Hepatocyte (in vitro differentiated cells): ENCODE data around the gene GPATCH1. TPM values are rescaled to one million over a fixed set of nuclear protein-coding genes. Genes with fewer than 3 reads are reported as not detected.

ENCODE experiments used
- DNase-seq: peaks from one replicate; pipeline ENCODE4 v3.0.0-alpha.2; 2016; ENCODE audit warnings: low spot score
- H2AFZ ChIP-seq: fragments of 200-600 bp; sonication (generic); 2 replicates; pipeline ENCODE4 v1.6.0; 2016; ENCODE audit warnings: antibody characterized with exemption, mild to moderate bottlenecking
- H3K27ac ChIP-seq: fragments of 200-600 bp; sonication (generic); 2 replicates; pipeline ENCODE4 v1.5.1; 2016; ENCODE audit warnings: mild to moderate bottlenecking
- H3K27me3 ChIP-seq: fragments of 200-600 bp; sonication (generic); 2 replicates; pipeline ENCODE4 v1.6.1; 2016
- H3K36me3 ChIP-seq: fragments of 200-600 bp; sonication (generic); replicated peaks from 2 replicates; pipeline ENCODE4 v1.5.1; 2016; ENCODE audit warnings: low read depth; ENCODE audit not compliant: insufficient read depth
- H3K4me1 ChIP-seq: fragments of 200-600 bp; sonication (generic); 2 replicates; pipeline ENCODE4 v1.5.1; 2016; ENCODE audit warnings: mild to moderate bottlenecking, moderate library complexity; ENCODE audit not compliant: insufficient read depth
- H3K4me2 ChIP-seq: fragments of 200-600 bp; sonication (generic); 2 replicates; pipeline ENCODE4 v1.6.0; 2016
- H3K4me3 ChIP-seq: fragments of 200-600 bp; sonication (generic); 2 replicates; pipeline ENCODE4 v1.5.1; 2016; ENCODE audit warnings: mild to moderate bottlenecking
- H3K79me2 ChIP-seq: fragments of 200-600 bp; sonication (generic); 2 replicates; pipeline ENCODE4 v1.6.0; 2017; ENCODE audit warnings: mild to moderate bottlenecking
- H3K9me2 ChIP-seq: fragments of 200-600 bp; sonication (generic); replicated peaks from 2 replicates; pipeline ENCODE4 v1.6.0; 2017; ENCODE audit warnings: mild to moderate bottlenecking; ENCODE audit not compliant: insufficient read depth
- H3K9me3 ChIP-seq: fragments of 200-600 bp; sonication (generic); 2 replicates; pipeline ENCODE4 v1.5.1; 2016; ENCODE audit warnings: low read depth, mild to moderate bottlenecking
- H4K20me1 ChIP-seq: fragments of 200-600 bp; sonication (generic); 2 replicates; pipeline ENCODE4 v1.6.0; 2016; ENCODE audit warnings: mild to moderate bottlenecking; ENCODE audit not compliant: insufficient read depth, poor library complexity, severe bottlenecking
- EZH2 ChIP-seq: fragments of 200-600 bp; sonication (generic); IDR thresholded peaks from 2 replicates; pipeline ENCODE4 v1.6.1; 2016; ENCODE audit warnings: antibody characterized with exemption, mild to moderate bottlenecking, borderline replicate concordance
- EZH2phosphoT487 ChIP-seq: fragments of 200-600 bp; sonication (generic); IDR thresholded peaks from one replicate; pipeline ENCODE4 v1.6.1; 2018; ENCODE audit warnings: antibody characterized with exemption, mild to moderate bottlenecking, low read depth, moderate library complexity; ENCODE audit not compliant: unreplicated experiment, severe bottlenecking
- WGBS: methylation state at CpG from one replicate; pipeline ENCODE4 v1.1.6; 2016; ENCODE audit warnings: low lambda C conversion rate; ENCODE audit errors: missing lambda C conversion rate; 5-methylcytosine and 5-hydroxymethylcytosine counted together
- polyA plus RNA-seq: library from polyadenylated mRNA; unstranded; fragments of >200 nt; fragmentation: Nextera tagmentation; extraction: Ambion mirVana; gene quantifications from 2 replicates; pipeline ENCODE4 v1.2.1, GENCODE V29; 2016
- small RNA-seq: library from RNA; depleted of rRNA; stranded (forward); fragments of <200 nt; gene quantifications from one replicate; pipeline ENCODE3, GENCODE V24; 2014
- total RNA-seq: library from RNA; depleted of rRNA; stranded (reverse); fragments of >200 nt; gene quantifications from 2 replicates; pipeline ENCODE4 v1.2.3, GENCODE V29; 2014
- TF ChIP-seq, protein P1 (sequence below): fragments of 200-600 bp; sonication (generic); IDR thresholded peaks from 2 replicates; pipeline ENCODE4 v1.5.1; 2016; ENCODE audit warnings: antibody characterized with exemption, mild to moderate bottlenecking; ENCODE audit not compliant: poor library complexity

Gene GPATCH1
- total and polyA plus RNA-seq, 2 experiments from 2014 or later: 6.8 to 14.5 TPM

DNA sequence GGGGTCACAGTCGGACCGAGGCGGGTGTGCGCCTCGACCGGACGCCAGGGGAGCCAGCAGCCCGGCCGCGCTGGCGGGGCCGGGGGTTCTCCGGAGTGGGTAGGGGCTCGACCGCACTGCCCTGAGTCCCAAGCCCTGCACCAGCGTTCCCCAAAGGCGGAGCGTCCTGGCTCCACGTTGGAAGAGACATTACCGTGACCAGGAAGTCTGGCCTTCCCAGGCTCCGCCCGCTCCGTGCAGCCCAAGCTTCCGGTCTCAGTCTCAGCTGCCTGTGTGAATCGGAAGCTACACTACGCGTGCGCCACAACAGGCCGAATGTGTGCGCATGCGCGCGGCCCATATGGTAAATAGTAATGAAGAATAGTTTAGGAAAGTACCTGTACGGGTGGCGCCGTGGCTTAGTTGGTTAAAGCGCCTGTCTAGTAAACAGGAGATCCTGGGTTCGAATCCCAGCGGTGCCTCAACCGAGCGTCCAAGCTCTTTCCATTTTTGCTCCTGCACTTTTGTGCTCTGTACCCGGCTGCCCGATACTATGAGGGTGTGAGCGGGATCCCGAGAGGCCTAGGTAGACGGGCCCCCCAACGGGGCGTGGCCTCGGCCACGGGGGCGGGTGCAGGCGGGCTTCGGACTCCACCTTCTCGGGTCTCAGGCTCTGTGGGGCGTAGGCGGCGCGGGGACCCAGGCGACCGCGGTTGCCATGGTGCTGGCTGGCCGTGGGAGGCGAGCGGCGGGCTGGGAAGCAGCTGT is 95.9 kb downstream of the GPATCH1 start:
- Histone ChIP-seq H4K20me1 (no peaks in the 10 kb centered on the region), H3K9me3 (no peaks in the 10 kb centered on the region), H3K27me3 (no peaks in the 10 kb centered on the region), H3K27ac (peak overlapping the region; percentile 90), H2AFZ (peak overlapping the region; percentile 61), H3K4me1 (peaks cover 8% of the 10 kb centered on the region), H3K9me2 (no peaks in the 10 kb centered on the region), H3K4me3 (peak overlapping the region; percentile 35), H3K79me2 (peaks cover 14% of the 10 kb centered on the region), H3K36me3 (no peaks in the 10 kb centered on the region), H3K4me2 (peak overlapping the region; percentile 93)
- TF ChIP-seq, protein P1, sequence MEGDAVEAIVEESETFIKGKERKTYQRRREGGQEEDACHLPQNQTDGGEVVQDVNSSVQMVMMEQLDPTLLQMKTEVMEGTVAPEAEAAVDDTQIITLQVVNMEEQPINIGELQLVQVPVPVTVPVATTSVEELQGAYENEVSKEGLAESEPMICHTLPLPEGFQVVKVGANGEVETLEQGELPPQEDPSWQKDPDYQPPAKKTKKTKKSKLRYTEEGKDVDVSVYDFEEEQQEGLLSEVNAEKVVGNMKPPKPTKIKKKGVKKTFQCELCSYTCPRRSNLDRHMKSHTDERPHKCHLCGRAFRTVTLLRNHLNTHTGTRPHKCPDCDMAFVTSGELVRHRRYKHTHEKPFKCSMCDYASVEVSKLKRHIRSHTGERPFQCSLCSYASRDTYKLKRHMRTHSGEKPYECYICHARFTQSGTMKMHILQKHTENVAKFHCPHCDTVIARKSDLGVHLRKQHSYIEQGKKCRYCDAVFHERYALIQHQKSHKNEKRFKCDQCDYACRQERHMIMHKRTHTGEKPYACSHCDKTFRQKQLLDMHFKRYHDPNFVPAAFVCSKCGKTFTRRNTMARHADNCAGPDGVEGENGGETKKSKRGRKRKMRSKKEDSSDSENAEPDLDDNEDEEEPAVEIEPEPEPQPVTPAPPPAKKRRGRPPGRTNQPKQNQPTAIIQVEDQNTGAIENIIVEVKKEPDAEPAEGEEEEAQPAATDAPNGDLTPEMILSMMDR: no peak
- TF ChIP-seq EZH2phosphoT487 (no peak), EZH2 (no peak)
- WGBS: 1% methylated on average over 47 of the region's 65 CpGs
- peak; percentile 97 for DNase-seq

DNA sequence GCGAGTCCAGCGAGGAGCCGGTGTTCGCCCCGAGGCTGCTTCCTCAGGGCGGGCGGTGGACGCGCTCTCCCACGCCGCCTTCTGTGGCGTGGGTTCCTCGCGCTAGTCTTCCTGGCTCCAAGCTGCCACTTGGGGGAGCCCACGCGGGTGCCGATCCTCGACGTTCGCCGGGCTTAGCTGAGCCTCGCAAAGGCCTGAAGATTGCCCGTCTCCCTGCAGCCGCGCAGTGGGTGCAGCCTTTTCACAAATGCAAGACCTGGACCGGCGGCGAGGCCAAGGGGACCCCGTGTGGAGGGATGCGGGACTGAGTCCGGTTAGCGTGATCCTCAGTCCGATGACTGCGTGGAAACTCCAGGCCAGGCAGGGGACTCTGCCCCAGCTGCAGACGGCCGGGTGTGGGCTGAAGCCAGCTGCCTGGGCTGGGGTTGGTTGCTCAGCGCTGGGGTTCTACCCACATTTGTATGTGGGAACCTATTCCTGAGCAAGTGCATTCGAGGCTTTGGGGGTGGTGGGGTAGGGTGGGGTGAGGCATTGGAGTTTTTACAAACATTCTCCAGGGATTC is 96.5 kb downstream of the GPATCH1 start:
- WGBS: 1% methylated on average over 26 of the region's 38 CpGs
- Histone ChIP-seq H3K9me2 (no peaks in the 10 kb centered on the region), H3K9me3 (no peaks in the 10 kb centered on the region), H3K27me3 (no peaks in the 10 kb centered on the region), H3K4me3 (peak overlapping the region; percentile 21), H3K4me2 (peak overlapping the region; percentile 77), H3K27ac (peak overlapping the region; percentile 41), H3K79me2 (peaks cover 14% of the 10 kb centered on the region), H3K36me3 (no peaks in the 10 kb centered on the region), H3K4me1 (peaks cover 8% of the 10 kb centered on the region), H2AFZ (peak overlapping the region; percentile 11), H4K20me1 (no peaks in the 10 kb centered on the region)
- TF ChIP-seq EZH2: no peak
- TF ChIP-seq, protein P1: peak; percentile 39
- peak; percentile 86 for DNase-seq

Small RNA genes within 50 kb of the gene (small RNA-seq; reads per million reads assigned to genes)
- not detected for gene AC008521.1
- gene AC008521.2: not detected

Other genes starting within 250 kb of the GPATCH1 start
- gene SLC7A9, start 211.4 kb upstream of the GPATCH1 start, total RNA-seq: 9.6 and 11.9 TPM in 2 replicates
- 6.1 and 7.6 TPM in 2 replicates for gene SLC7A9, start 211.4 kb upstream of the GPATCH1 start, polyA plus RNA-seq
- 8.1 and 12.1 TPM in 2 replicates for gene CEP89, start 109.2 kb upstream of the GPATCH1 start, total RNA-seq
- 16.4 and 16.6 TPM in 2 replicates for gene CEP89, start 109.2 kb upstream of the GPATCH1 start, polyA plus RNA-seq
- gene FAAP24, start 108.9 kb upstream of the GPATCH1 start, total RNA-seq: 1.5 and 3.5 TPM in 2 replicates
- 3.6 and 4.5 TPM in 2 replicates for gene FAAP24, start 108.9 kb upstream of the GPATCH1 start, polyA plus RNA-seq
- 67.6 and 67.9 TPM in 2 replicates for gene RHPN2, start 16.3 kb upstream of the GPATCH1 start, total RNA-seq
- gene RHPN2, start 16.3 kb upstream of the GPATCH1 start, polyA plus RNA-seq: 44.3 and 54.2 TPM in 2 replicates
- not detected in 2 replicates for gene WDR88, start 50.9 kb downstream of the GPATCH1 start, total RNA-seq
- 0.11 and 0.61 TPM in 2 replicates for gene WDR88, start 50.9 kb downstream of the GPATCH1 start, polyA plus RNA-seq
- gene LRP3, start 113.1 kb downstream of the GPATCH1 start, total RNA-seq: 35.1 and 37.4 TPM in 2 replicates
- 35.5 and 44.0 TPM in 2 replicates for gene LRP3, start 113.1 kb downstream of the GPATCH1 start, polyA plus RNA-seq
- 4.5 and 5.5 TPM in 2 replicates for gene SLC7A10, start 144.7 kb downstream of the GPATCH1 start, total RNA-seq
- gene SLC7A10, start 144.7 kb downstream of the GPATCH1 start, polyA plus RNA-seq: 4.3 and 7.3 TPM in 2 replicates
- gene CEBPA, start 221.4 kb downstream of the GPATCH1 start, total RNA-seq: 151 and 160 TPM in 2 replicates
- gene CEBPA, start 221.4 kb downstream of the GPATCH1 start, polyA plus RNA-seq: 65.1 and 103 TPM in 2 replicates